ENCODE measurements around the gene PSMD9.
A peak's percentile ranks its signal among the peaks of the same experiment; 100 is the strongest.
"Not testable (repeated sequence)": the region's sequence is repeated elsewhere in the genome, so short reads cannot be mapped to it uniquely, and the experiment has no call there.

PSMD9 gene

DNA sequence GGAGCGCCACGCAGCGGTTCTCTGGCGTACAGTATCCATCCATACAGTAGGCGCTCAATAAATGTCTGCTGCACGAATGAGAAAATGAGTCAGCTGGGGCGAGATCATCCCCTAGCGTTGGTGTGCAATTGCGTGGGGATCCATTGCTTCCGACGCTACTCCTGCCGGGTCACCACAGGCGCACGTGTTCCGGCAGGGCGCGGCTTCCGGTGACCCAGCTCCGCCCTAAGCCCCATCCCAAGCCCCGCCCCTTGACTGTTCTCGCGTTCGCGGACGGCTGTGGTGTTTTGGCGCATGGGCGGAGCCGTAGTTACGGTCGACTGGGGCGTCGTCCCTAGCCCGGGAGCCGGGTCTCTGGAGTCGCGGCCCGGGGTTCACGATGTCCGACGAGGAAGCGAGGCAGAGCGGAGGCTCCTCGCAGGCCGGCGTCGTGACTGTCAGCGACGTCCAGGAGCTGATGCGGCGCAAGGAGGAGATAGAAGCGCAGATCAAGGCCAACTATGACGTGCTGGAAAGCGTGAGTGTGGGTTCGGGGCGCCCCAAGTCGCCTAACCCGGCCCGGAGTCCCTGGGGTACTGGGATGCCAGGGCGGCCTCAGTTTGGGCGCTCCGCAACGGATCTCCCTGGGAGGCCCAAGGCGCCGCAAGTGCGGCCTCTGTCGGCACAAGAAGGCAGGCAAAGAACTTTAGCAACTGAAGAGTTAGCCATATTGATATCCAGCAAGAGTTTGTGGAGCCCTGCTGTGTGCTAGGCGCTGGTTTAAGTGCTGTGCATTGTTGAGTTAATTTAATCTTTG lies at the start of gene PSMD9:
PSMD9 (plus strand) TSS at position 313 of the 796 bp plus-strand sequence; CDS start at position 380, 67 bp downstream.
- DNase-seq (ENCODE audit: low read depth), result peak; percentile 98

GRCh38 chr12:121839106-121839992 lies 49.2 kb upstream of the PSMD9 start:
- DNase-seq (ENCODE audit: low read depth), result peak; percentile 100

- DNase-seq (ENCODE audit: low read depth), result no peak
These were observed 48.4 kb upstream of the PSMD9 start for GRCh38 chr12:121839993-121840761.

GRCh38 chr12:121843236-121843982 lies 45.2 kb upstream of the PSMD9 start:
- DNase-seq (ENCODE audit: low read depth), result no peak

DNA sequence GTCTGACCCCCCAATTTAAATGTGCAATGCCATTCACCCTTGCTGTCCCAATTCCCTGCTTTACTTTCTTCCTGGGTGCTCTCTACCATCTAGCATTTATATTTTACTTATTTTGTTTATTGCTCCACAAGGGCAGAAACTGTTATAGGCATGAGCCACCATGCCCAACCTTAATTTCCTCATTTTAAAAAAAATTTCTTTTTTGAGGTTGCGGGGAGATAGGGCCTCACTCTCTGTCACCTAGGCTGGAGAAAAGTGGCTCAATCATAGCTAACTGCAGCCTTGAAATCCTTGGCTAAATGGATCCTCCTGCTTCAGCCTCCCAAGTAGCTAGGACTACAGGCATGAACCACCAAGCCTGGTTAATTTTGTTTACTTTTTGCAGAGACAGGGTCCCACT lies 42.9 kb upstream of the PSMD9 start:
- no peak for DNase-seq (ENCODE audit: low read depth)

GRCh38 chr12:121849211-121849610 lies 39.4 kb upstream of the PSMD9 start:
- DNase-seq (ENCODE audit: low read depth), result no peak

DNA sequence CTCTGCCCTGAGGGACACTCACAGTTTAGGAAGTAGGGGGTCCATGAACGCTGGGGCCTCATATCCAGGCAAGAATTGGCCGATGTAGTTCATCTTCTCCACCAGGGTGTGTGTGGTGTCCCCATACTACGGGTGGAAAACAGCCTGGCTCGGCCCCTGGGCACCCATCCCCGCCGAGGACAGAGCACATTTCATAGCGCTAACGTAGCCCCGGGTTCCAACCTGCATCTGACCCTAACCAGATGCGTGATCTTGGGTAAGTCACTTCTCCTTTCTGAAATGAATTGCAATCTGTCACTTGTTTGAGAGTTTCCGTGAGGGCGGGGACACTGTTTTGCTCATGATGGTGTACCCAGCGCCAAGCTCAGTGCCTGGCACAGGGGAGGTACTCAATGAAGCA lies 38.9 kb upstream of the PSMD9 start:
- no peak for DNase-seq (ENCODE audit: low read depth)

- DNase-seq (ENCODE audit: low read depth), result not testable (repeated sequence)
These were observed 36.2 kb upstream of the PSMD9 start for GRCh38 chr12:121852392-121852791.

GRCh38 chr12:121857322-121858246 lies 31.0 kb upstream of the PSMD9 start:
- no peak for DNase-seq (ENCODE audit: low read depth)

GRCh38 chr12:121858318-121858661 lies 30.3 kb upstream of the PSMD9 start:
- DNase-seq (ENCODE audit: low read depth), result no peak

DNA sequence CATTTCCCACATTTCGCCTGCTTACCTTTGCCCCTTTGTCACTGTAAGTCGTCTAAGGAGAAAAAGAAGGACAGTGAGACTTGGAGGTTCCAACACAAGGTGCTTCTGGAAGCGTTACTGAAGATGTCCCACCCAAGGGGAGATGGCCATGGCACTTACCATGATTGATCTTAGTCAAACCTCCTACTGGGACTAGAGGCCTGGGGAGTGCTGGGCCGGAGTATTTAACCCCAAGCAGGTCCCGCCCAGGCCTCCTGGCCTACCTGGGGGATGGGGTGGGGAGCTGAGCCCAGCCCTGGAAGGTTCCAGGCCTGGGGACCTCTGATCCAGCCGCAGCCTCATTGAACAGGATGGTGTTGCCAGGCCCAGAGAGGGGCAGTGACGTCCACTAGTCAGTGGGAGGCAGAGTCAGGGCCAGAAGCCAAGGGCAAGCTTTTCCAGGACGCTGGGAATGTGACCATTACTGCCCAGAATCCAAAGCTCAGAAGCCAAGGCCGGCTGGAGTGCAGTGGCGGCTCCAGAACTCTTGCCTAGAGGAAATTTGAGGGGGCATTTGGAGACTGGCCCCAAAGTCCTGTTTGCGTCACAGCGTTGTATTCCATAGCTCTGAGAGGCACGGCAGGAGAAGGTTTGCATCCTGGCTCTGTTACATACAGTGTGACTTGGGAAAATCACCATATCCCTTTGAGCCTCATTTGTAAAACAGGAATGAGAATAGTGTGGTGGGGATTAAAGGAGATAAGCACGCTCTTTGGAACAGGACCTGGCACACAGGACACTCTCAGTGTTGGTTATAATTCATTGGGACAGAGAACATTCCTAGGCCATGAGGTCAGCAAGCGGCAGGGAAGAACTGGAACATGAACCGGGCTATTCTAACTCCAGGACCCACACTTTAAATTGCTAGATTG lies 29.7 kb upstream of the PSMD9 start, which contains the start of gene HPD:
HPD (minus strand) TSS at position 198 of the 911 bp plus-strand sequence; CDS start at position 162, 36 bp downstream.
- DNase-seq (ENCODE audit: low read depth), result no peak

DNA sequence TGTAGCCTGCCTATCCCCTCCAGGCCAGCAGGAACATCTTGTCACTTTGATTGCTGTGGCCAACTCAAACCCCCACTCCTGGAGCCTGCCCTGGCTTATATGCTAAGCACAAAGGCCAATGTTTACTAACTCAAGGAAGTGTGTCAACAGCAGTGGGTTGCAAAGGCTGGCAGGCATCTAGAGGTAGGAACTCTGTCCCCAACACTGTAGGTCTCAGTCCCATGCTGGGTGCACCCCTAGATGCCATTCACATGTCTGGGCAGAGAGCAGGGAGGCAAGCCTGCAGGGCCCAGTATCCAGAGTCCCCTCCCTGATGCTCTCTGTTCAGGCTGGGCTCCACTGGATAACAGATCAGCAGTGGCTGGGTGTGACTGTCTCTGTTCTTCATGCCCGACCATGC lies 28.3 kb upstream of the PSMD9 start:
- no peak for DNase-seq (ENCODE audit: low read depth)

- DNase-seq (ENCODE audit: low read depth), result not testable (repeated sequence)
These were observed 27.9 kb upstream of the PSMD9 start for GRCh38 chr12:121860699-121861098.

DNA sequence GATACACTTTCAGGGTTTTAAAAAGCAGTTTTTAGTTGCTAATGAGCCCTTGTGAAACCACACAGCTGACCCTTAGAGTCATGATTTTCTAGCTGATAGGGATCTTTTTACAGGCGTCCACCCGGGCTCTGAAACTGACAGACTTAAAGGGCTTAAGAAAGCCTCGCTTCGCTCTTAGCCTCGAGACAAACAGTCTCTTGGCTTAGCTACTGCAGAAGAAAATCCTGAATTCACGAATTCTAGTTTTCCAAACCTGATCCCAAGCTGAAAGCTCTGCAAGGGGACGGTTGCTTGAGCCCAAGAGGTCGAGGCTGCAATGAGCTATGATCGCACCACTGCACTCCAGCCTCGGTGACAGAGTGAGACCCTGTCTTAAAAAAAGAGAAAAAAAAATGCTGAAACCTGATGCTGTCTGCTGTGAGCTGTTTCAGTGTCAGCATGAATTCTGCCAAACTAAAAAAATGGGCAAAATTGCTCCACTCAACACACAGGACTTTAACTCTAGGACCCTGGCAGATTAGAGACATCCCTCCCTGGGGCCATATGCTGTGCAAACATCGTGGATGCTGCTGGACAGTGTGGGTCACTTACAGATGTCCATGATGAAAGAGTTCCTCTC lies 26.8 kb upstream of the PSMD9 start:
- no peak for DNase-seq (ENCODE audit: low read depth)

GRCh38 chr12:121866331-121866730 lies 22.3 kb upstream of the PSMD9 start:
- no peak for DNase-seq (ENCODE audit: low read depth)

- DNase-seq (ENCODE audit: low read depth), result not testable (repeated sequence)
These were observed 19.4 kb upstream of the PSMD9 start for GRCh38 chr12:121869229-121869628.

DNA sequence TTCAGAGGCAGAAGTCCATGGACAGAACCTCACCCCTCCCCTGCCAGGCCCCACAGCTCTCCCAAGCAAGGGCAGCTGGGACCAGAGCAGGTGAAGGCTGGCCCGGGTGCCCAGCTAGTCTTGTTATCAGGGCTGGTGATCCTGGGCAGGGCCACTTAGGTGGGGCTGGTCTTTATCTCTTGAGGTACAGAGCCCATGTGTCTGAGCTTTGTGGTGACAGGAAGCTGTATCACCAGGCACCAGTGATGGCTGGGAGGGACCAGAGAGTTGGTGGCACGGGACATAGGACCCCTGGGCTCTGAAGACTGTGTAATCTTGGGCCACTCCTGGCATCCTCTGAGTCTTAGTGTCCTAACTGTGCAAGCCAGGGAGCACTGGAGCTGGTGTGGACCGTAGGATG lies 17.1 kb upstream of the PSMD9 start:
- DNase-seq (ENCODE audit: low read depth), result no peak

GRCh38 chr12:121872546-121873215 lies 15.9 kb upstream of the PSMD9 start:
- no peak for DNase-seq (ENCODE audit: low read depth)

All from stimulated activated CD4-positive, alpha-beta T cell treated with anti-CD3 and anti-CD28 coated beads, Interleukin-2, amount 100 ng/mL, for 4 hours (primary cell).